Ramos (cell line): ENCODE data around the gene P3H2.
"Not testable (repeated sequence)": the region's sequence is repeated elsewhere in the genome, so short reads cannot be mapped to it uniquely, and the experiment has no call there.

ENCODE experiments used
- in situ Hi-C: fragments of 300-500 bp; cut with MboI; formaldehyde crosslinking; loops from one replicate; pipeline ENCODE4 v1.14.3; 2022; ENCODE audit warnings: low sequenced_read_pairs; ENCODE audit not compliant: unreplicated experiment

Gene P3H2

GRCh38 chr3:190092250-190092649 lies 28.4 kb downstream of the P3H2 start:
- in situ Hi-C loops: no loop called here

GRCh38 chr3:190089711-190090110 lies 31.0 kb downstream of the P3H2 start:
- in situ Hi-C loops: no loop called here

GRCh38 chr3:190088890-190089289 lies 31.8 kb downstream of the P3H2 start:
- in situ Hi-C loops: no loop called here

GRCh38 chr3:190086191-190086590 lies 34.5 kb downstream of the P3H2 start:
- in situ Hi-C loops: no loop called here

GRCh38 chr3:190084983-190085382 lies 35.7 kb downstream of the P3H2 start:
- in situ Hi-C loops: no loop called here

GRCh38 chr3:190083635-190084034 lies 37.1 kb downstream of the P3H2 start:
- in situ Hi-C loops: no loop called here

- in situ Hi-C loops: no loop called here
Observed at GRCh38 chr3:190081389-190081788, 39.3 kb downstream of the P3H2 start.

- in situ Hi-C loops: not testable (repeated sequence)
Observed at GRCh38 chr3:190079173-190079572, 41.5 kb downstream of the P3H2 start.

- in situ Hi-C loops: no loop called here
Observed at GRCh38 chr3:190077395-190078045, 43.2 kb downstream of the P3H2 start.

- in situ Hi-C loops: no loop called here
Observed at GRCh38 chr3:190076601-190077394, 43.9 kb downstream of the P3H2 start.

GRCh38 chr3:190076136-190076535 lies 44.6 kb downstream of the P3H2 start:
- in situ Hi-C loops: no loop called here

GRCh38 chr3:190074817-190075216 lies 45.9 kb downstream of the P3H2 start:
- in situ Hi-C loops: no loop called here

GRCh38 chr3:190073264-190074008 lies 47.3 kb downstream of the P3H2 start:
- in situ Hi-C loops: no loop called here

GRCh38 chr3:190072856-190073255 lies 47.8 kb downstream of the P3H2 start:
- in situ Hi-C loops: no loop called here

GRCh38 chr3:190071921-190072320 lies 48.8 kb downstream of the P3H2 start:
- in situ Hi-C loops: not testable (repeated sequence)

GRCh38 chr3:190070622-190071347 lies 49.9 kb downstream of the P3H2 start:
- in situ Hi-C loops: no loop called here

GRCh38 chr3:190065204-190065603 lies 55.5 kb downstream of the P3H2 start:
- in situ Hi-C loops: no loop called here

- in situ Hi-C loops: no loop called here
Observed at GRCh38 chr3:190064659-190065058, 56.0 kb downstream of the P3H2 start.

- in situ Hi-C loops: no loop called here
Observed at GRCh38 chr3:190064112-190064511, 56.6 kb downstream of the P3H2 start.

GRCh38 chr3:190063490-190063889 lies 57.2 kb downstream of the P3H2 start:
- in situ Hi-C loops: no loop called here
